Esophagus muscularis mucosa (tissue), 3 donors: ENCODE data around the gene RAB44.

ENCODE experiments used
- POLR2A ChIP-seq: fragments of 450-650 bp; IDR thresholded peaks from one replicate; pipeline ENCODE4 v1.6.1; 2017; ENCODE audit warnings: antibody characterized with exemption, moderate library complexity, mild to moderate bottlenecking, low read depth
- POLR2AphosphoS5 ChIP-seq, 2 donors: sonication (generic); formaldehyde crosslinking; IDR thresholded peaks; one replicate each; pipeline ENCODE4 v1.6.1; 2017; ENCODE audit warnings: antibody characterized with exemption in 2 of 2
- TF ChIP-seq, protein P1 (sequence below), 3 experiments: fragments of 200-600 bp in 2 of 3; fragments of 450-650 bp in 1 of 3; sonication (generic) in 2 of 3; IDR thresholded peaks; one replicate each; pipeline ENCODE4 v1.5.1; 2017 to 2019; ENCODE audit warnings: antibody characterized with exemption in 3 of 3, mild to moderate bottlenecking in 2 of 3, moderate library complexity in 1 of 3

DNA sequence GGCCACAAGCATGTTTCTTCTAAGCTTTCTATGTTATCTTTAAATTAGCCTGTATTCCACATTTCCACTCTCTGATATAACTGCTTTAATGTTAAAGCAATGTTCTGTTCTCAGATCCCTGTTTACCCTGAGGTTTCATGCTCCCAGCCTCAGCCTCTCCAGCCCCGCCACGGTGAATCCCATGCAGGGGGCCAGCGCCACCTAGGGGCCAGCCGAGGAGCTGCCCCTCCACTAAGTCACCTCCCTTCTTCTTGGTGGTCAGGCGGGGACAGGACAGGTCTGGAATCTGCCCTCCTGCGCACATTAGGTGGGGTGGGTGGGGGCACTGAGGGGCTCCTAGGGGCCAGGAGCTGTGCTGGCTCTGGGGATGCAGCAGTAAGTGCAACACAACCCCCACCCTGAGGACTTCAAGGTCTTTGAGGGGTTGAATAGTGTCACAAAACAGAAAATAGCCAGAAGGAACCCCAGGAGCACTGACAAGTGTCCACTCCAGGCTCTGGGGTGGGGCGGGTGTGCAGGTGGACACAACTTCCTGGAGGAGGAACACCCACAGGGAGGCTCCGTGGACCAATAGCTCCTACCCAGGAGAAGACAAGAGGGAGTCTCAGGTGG is 61.6 kb downstream of the RAB44 start:
- TF ChIP-seq POLR2A (no peak), POLR2AphosphoS5 (IDR thresholded peaks at IDR 0.05) (peak in 1 of 2 donors; percentile 58)
- TF ChIP-seq, protein P1, sequence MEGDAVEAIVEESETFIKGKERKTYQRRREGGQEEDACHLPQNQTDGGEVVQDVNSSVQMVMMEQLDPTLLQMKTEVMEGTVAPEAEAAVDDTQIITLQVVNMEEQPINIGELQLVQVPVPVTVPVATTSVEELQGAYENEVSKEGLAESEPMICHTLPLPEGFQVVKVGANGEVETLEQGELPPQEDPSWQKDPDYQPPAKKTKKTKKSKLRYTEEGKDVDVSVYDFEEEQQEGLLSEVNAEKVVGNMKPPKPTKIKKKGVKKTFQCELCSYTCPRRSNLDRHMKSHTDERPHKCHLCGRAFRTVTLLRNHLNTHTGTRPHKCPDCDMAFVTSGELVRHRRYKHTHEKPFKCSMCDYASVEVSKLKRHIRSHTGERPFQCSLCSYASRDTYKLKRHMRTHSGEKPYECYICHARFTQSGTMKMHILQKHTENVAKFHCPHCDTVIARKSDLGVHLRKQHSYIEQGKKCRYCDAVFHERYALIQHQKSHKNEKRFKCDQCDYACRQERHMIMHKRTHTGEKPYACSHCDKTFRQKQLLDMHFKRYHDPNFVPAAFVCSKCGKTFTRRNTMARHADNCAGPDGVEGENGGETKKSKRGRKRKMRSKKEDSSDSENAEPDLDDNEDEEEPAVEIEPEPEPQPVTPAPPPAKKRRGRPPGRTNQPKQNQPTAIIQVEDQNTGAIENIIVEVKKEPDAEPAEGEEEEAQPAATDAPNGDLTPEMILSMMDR (IDR thresholded peaks at IDR 0.05), result peak in 2 of 3 experiments; percentile 96
